ENCODE results near the gene TTC39C.

TTC39C gene

GRCh38 chr18:24049142-24049541 lies 34.6 kb downstream of the TTC39C start:
- in situ Hi-C loops (cut with MboI; ENCODE audit: low sequenced_read_pairs, unreplicated experiment): no loop called here
- no peak for TF ChIP-seq CTCF (IDR thresholded peaks at IDR 0.05; ENCODE audit: borderline replicate concordance, control extremely low read depth, extremely low read depth, insufficient read depth, missing control alignments)
- DNase-seq (ENCODE audit: low spot score): no peak

- in situ Hi-C loops (cut with MboI; ENCODE audit: low sequenced_read_pairs, unreplicated experiment): no loop called here
- TF ChIP-seq CTCF (IDR thresholded peaks at IDR 0.05; ENCODE audit: borderline replicate concordance, control extremely low read depth, extremely low read depth, insufficient read depth, missing control alignments): no peak
Measured at GRCh38 chr18:24051031-24051947, 36.7 kb downstream of the TTC39C start.

GRCh38 chr18:24052053-24052452 lies 37.5 kb downstream of the TTC39C start:
- in situ Hi-C loops (cut with MboI; ENCODE audit: low sequenced_read_pairs, unreplicated experiment): no loop called here

More at GRCh38 chr18:24051031-24051947, 36.7 kb downstream of the TTC39C start:
- DNase-seq (ENCODE audit: low spot score): peak; percentile 24

GRCh38 chr18:24053211-24053610 lies 38.7 kb downstream of the TTC39C start:
- in situ Hi-C loops (cut with MboI; ENCODE audit: low sequenced_read_pairs, unreplicated experiment): no loop called here
- no peak for TF ChIP-seq CTCF (IDR thresholded peaks at IDR 0.05; ENCODE audit: borderline replicate concordance, control extremely low read depth, extremely low read depth, insufficient read depth, missing control alignments)
- no peak for DNase-seq (ENCODE audit: low spot score)

More at GRCh38 chr18:24052053-24052452, 37.5 kb downstream of the TTC39C start:
- no peak for DNase-seq (ENCODE audit: low spot score)
- no peak for TF ChIP-seq CTCF (IDR thresholded peaks at IDR 0.05; ENCODE audit: borderline replicate concordance, control extremely low read depth, extremely low read depth, insufficient read depth, missing control alignments)

- DNase-seq (ENCODE audit: low spot score): no peak
- TF ChIP-seq CTCF (IDR thresholded peaks at IDR 0.05; ENCODE audit: borderline replicate concordance, control extremely low read depth, extremely low read depth, insufficient read depth, missing control alignments): no peak
- in situ Hi-C loops (cut with MboI; ENCODE audit: low sequenced_read_pairs, unreplicated experiment): no loop called here
Measured at GRCh38 chr18:24054130-24054529, 39.6 kb downstream of the TTC39C start.

- DNase-seq (ENCODE audit: low spot score): no peak
- in situ Hi-C loops (cut with MboI; ENCODE audit: low sequenced_read_pairs, unreplicated experiment): no loop called here
- no peak for TF ChIP-seq CTCF (IDR thresholded peaks at IDR 0.05; ENCODE audit: borderline replicate concordance, control extremely low read depth, extremely low read depth, insufficient read depth, missing control alignments)
Measured at GRCh38 chr18:24055009-24055804, 40.7 kb downstream of the TTC39C start.
